ENCODE results near the gene SLC25A19. TPM values are rescaled to one million over a fixed set of nuclear protein-coding genes. Genes with fewer than 3 reads are reported as not detected.

SLC25A19 gene
- total RNA-seq, 4 donors from 2014 or later, result 6.1 to 18.7 (median 14.4) TPM

DNA sequence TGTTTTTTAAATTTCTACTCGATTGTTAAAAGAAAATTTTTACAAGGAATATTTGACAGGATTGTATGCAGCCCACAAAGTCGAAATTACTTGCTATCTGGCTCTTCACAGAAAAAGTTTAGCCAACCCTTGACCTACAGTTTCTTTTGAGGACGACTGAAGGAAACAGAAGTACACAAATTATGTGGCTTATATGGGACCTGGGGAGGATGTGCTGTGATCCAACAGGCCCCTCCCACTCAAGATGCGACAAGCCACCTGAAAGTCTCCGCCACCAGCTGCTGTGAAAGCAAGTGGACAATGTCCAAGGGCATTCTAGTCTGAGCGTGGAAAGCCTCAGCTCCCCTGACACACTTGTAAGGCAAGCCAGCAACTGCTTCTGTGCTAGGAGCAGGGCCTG, 42.4 kb upstream of the SLC25A19 start:
- intact Hi-C loops (cut with DNase I; ENCODE audit: low total_unique reads) (no loop called here), in situ Hi-C loops (cut with MboI; ENCODE audit: low sequenced_read_pairs in 4 of 4) (loop anchor here in 2 of 4 donors (5.0 to 10.0 kb wide), 2 partner anchors 63 to 81 kb away; no protein-coding TSS in a partner anchor)
- DNase-seq (no peak), ATAC-seq (no peak)
- TF ChIP-seq POLR2A (IDR thresholded peaks at IDR 0.05), result no peak
- TF ChIP-seq, protein P1, sequence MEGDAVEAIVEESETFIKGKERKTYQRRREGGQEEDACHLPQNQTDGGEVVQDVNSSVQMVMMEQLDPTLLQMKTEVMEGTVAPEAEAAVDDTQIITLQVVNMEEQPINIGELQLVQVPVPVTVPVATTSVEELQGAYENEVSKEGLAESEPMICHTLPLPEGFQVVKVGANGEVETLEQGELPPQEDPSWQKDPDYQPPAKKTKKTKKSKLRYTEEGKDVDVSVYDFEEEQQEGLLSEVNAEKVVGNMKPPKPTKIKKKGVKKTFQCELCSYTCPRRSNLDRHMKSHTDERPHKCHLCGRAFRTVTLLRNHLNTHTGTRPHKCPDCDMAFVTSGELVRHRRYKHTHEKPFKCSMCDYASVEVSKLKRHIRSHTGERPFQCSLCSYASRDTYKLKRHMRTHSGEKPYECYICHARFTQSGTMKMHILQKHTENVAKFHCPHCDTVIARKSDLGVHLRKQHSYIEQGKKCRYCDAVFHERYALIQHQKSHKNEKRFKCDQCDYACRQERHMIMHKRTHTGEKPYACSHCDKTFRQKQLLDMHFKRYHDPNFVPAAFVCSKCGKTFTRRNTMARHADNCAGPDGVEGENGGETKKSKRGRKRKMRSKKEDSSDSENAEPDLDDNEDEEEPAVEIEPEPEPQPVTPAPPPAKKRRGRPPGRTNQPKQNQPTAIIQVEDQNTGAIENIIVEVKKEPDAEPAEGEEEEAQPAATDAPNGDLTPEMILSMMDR (IDR thresholded peaks at IDR 0.05 in 4 of 5, conservative IDR thresholded peaks at IDR 0.05 in 1 of 5), result no peak
- H3K36me3 ChIP-seq, result no peaks in the 10 kb centered on the region
- H3K9me3 ChIP-seq, result no peaks in the 10 kb centered on the region
- H3K27me3 ChIP-seq, result no peaks in the 10 kb centered on the region
- no peak overlapping the region for H3K4me3 ChIP-seq
- no peak overlapping the region for H3K27ac ChIP-seq
- H3K4me1 ChIP-seq, result peaks cover 0 to 3% of the 10 kb centered on the region in 2 donors

DNA sequence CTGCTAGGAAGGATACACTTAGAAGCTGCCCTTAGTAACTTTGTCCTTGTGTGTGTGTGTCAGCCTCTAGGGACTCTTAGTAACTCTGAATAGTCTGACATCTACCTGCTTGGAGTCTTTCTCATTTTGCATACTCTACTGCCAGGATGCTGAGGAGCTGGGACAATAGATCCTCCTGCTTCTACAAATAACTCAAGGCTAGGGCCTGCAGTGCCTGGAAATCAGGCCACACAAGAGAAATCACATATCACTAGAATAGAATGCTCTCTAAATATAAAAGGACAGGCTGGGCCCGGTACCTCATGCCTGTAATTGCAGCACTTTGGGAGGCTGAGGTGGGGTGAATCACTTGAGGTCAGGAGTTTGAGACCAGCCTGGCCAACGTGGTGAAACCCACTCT, 38.5 kb upstream of the SLC25A19 start:
- Histone ChIP-seq H3K27ac (no peak overlapping the region), H3K9me3 (no peaks in the 10 kb centered on the region), H3K27me3 (no peaks in the 10 kb centered on the region), H3K4me3 (no peak overlapping the region), H3K36me3 (no peaks in the 10 kb centered on the region), H3K4me1 (peaks cover 8 to 12% of the 10 kb centered on the region in 2 donors)
- no peak for DNase-seq
- intact Hi-C loops (cut with DNase I; ENCODE audit: low total_unique reads), result no loop called here
- no peak for ATAC-seq
- TF ChIP-seq POLR2A (IDR thresholded peaks at IDR 0.05), result no peak
- TF ChIP-seq, protein P1 (IDR thresholded peaks at IDR 0.05 in 4 of 5, conservative IDR thresholded peaks at IDR 0.05 in 1 of 5), result no peak
- in situ Hi-C loops (cut with MboI; ENCODE audit: low sequenced_read_pairs in 4 of 4), result loop anchor here in 3 of 4 donors (5.0 to 10.0 kb wide), 3 partner anchors 80 to 87 kb away; partner anchors contain the start of gene GRB2 (in 1 of the 3)

DNA sequence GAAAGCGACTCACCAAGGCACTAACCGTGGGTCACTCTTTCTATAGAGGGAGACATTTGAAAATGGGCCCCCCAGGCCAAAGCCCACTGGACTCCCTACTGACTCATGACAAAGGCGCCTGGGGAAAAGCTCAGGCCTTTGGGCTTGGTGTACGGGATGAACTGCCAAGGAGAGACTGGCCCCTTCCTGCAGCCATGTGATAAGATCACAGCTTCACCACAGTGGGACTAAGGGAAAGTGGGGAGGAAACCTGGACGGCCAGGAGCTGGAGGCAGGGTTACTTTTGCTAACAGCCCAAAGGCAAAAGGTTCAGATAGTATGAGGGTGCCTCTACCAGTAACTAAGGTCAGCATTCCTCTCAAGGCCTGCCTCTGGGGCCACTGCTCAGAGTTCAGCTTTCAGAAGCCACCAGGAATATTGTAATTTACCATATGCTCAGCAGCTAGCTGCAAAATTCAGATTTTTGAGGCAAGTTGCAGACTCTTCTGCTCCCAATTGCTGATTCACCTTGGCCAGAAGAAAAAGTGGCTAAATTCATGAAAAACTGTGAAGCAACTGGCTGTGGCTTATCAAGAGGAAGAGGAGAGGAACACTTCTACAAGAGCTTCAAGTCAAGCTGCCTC, 37.1 kb upstream of the SLC25A19 start:
- no peak for ATAC-seq
- H3K9me3 ChIP-seq, result no peaks in the 10 kb centered on the region
- TF ChIP-seq, protein P1 (IDR thresholded peaks at IDR 0.05 in 4 of 5, conservative IDR thresholded peaks at IDR 0.05 in 1 of 5), result no peak
- TF ChIP-seq POLR2A (IDR thresholded peaks at IDR 0.05), result no peak
- in situ Hi-C loops (cut with MboI; ENCODE audit: low sequenced_read_pairs in 4 of 4) (loop anchor here in 3 of 4 donors (5.0 to 10.0 kb wide), 3 partner anchors 81 to 88 kb away; partner anchors contain the start of gene GRB2 (in 1 of the 3)), intact Hi-C loops (cut with DNase I; ENCODE audit: low total_unique reads) (no loop called here)
- H3K27ac ChIP-seq, result peak overlapping the region in 3 of 4 donors; percentile 15 to 26 (median 15)
- H3K4me1 ChIP-seq, result peaks cover 8 to 12% of the 10 kb centered on the region in 2 donors
- no peak for DNase-seq
- H3K4me3 ChIP-seq, result no peak overlapping the region
- peaks cover 0 to 6% of the 10 kb centered on the region in 2 donors for H3K36me3 ChIP-seq
- H3K27me3 ChIP-seq, result no peaks in the 10 kb centered on the region

DNA sequence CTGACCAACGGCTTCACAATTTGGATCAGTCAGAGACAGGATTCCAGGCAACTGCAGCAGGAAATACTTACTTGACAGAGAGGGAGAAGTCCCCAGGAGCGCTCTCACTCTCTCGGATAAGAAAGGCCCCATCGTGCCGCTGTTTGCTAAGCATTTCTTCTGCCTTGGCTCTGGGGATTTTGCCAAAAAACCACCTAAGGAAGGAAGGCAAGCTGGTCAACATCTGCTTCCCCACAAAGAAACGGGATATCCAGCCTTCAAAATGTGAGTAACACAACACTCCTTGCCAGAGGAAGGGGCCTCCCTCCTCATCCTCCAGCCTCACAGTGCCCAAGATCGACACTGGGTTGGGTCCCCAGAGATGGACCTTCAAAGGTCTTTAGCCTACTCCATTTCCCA, 36.6 kb upstream of the SLC25A19 start:
- peaks cover 0 to 10% of the 10 kb centered on the region in 2 donors for H3K36me3 ChIP-seq
- no peak overlapping the region for H3K4me3 ChIP-seq
- H3K27me3 ChIP-seq, result no peaks in the 10 kb centered on the region
- in situ Hi-C loops (cut with MboI; ENCODE audit: low sequenced_read_pairs in 4 of 4) (loop anchor here in 3 of 4 donors (5.0 to 10.0 kb wide), 3 partner anchors 81 to 89 kb away; partner anchors contain the start of gene GRB2 (in 1 of the 3)), intact Hi-C loops (cut with DNase I; ENCODE audit: low total_unique reads) (no loop called here)
- H3K9me3 ChIP-seq, result no peaks in the 10 kb centered on the region
- DNase-seq (no peak), ATAC-seq (no peak)
- H3K27ac ChIP-seq, result peak overlapping the region in 3 of 4 donors; percentile 15 to 26 (median 15)
- TF ChIP-seq, protein P1 (IDR thresholded peaks at IDR 0.05 in 4 of 5, conservative IDR thresholded peaks at IDR 0.05 in 1 of 5), result no peak
- TF ChIP-seq POLR2A (IDR thresholded peaks at IDR 0.05), result no peak
- H3K4me1 ChIP-seq, result peaks cover 8 to 12% of the 10 kb centered on the region in 2 donors
